Mononuclear cell (primary cell): ENCODE measurements around the gene SURF6. TPM values are rescaled to one million over a fixed set of nuclear protein-coding genes. Genes with fewer than 3 reads are reported as not detected.
"Not testable (repeated sequence)": the region's sequence is repeated elsewhere in the genome, so short reads cannot be mapped to it uniquely, and the experiment has no call there.

ENCODE experiments used
- H3K27me3 ChIP-seq: 2 replicates; pipeline ENCODE4 v1.6.0; 2011; ENCODE audit warnings: low read length, control low read depth; ENCODE audit not compliant: insufficient read depth
- H3K4me1 ChIP-seq: 2 replicates; pipeline ENCODE4 v1.5.1; 2011; ENCODE audit warnings: mild to moderate bottlenecking, low read length, control low read depth; ENCODE audit not compliant: insufficient read depth
- H3K4me3 ChIP-seq: 2 replicates; pipeline ENCODE4 v1.5.1; 2011; ENCODE audit warnings: mild to moderate bottlenecking, low read length, moderate library complexity
- H3K9me3 ChIP-seq: 2 replicates; pipeline ENCODE4 v1.5.1; 2011; ENCODE audit warnings: low read depth, mild to moderate bottlenecking, control low read depth, low read length
- total RNA-seq: library from RNA; depleted of rRNA; stranded (reverse); fragments of >200 nt; gene quantifications from one replicate; pipeline ENCODE4 v1.2.3, GENCODE V29; 2012

The SURF6 gene
- total RNA-seq, 1 donor = 4.8 TPM

DNA sequence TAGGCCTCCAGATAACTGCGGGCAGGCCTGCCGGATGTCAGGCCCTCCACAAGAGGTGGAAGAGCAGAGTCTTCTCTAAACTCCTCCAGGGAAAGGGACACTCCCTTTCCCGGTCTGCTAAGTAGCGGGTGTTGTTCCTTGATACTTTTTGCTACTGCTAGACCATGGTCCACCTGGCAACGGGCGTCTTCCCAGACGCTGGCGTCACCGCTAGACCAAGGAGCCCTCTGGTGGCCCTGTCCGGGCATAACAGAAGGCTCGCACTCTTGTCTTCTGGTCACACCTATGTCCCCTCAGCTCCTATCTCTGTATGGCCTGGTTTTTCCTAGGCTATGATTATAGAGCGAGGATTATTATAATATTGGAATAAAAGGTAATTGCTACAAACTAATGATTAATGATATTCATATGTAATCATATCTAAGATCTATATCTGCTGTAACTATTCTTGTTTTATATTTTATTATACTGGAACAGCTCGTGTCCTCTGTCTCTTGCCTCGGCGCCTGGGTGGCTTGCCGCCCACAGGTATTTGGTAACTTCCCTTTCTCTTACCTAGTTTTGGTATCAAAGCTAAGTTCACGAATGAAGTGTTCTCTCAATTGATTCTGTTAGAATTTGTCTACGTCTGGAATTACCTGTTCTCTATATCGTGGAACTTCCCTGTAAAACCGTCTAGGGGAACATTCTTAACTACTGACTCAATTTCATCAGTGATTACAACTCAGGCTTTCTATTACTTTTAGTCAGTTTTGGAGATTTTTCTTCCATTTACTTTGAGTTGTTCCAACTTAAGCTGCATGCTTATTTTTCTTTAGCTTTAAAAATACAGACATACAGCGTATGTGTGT, 6.5 kb downstream of the SURF6 start:
- not testable (repeated sequence) for H3K9me3 ChIP-seq, H3K27me3 ChIP-seq, H3K4me1 ChIP-seq, H3K4me3 ChIP-seq

GRCh38 chr9:133327834-133328484, 8.0 kb downstream of the SURF6 start:
- no peaks in the 10 kb centered on the region for H3K9me3 ChIP-seq
- H3K4me3 ChIP-seq = no peak overlapping the region
- no peaks in the 10 kb centered on the region for H3K4me1 ChIP-seq
- no peaks in the 10 kb centered on the region for H3K27me3 ChIP-seq

DNA sequence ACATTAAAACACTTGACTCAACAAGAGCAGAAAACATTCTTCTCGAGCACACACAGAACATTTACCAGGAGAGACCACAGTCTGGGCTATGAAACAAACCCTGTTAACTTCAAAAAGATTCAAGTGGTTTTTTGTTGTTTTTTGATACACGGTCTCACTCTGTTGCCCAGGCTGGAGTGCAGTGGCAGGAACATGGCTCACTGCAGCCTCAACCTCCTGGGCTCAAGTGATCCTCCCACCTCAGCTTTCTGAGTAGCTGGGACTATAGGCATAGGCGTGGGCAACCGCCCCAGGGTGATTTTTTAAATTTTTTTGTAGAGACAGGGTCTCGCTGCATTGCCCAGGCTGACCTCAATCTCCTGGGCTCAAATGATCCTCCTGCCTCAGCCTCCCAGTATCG, 9.0 kb downstream of the SURF6 start:
- not testable (repeated sequence) for H3K4me3 ChIP-seq

GRCh38 chr9:133323991-133324703, 11.8 kb downstream of the SURF6 start:
- Histone ChIP-seq H3K4me3 (no peak overlapping the region), H3K4me1 (no peaks in the 10 kb centered on the region), H3K27me3 (no peaks in the 10 kb centered on the region), H3K9me3 (no peaks in the 10 kb centered on the region)

More for the DNA sequence above, 9.0 kb downstream of the SURF6 start:
- not testable (repeated sequence) for H3K4me1 ChIP-seq, H3K27me3 ChIP-seq, H3K9me3 ChIP-seq

GRCh38 chr9:133323211-133323610, 12.8 kb downstream of the SURF6 start:
- Histone ChIP-seq H3K4me3 (no peak overlapping the region), H3K9me3 (no peaks in the 10 kb centered on the region), H3K4me1 (no peaks in the 10 kb centered on the region)

GRCh38 chr9:133322701-133323100, 13.3 kb downstream of the SURF6 start:
- Histone ChIP-seq H3K27me3 (no peaks in the 10 kb centered on the region), H3K4me3 (no peak overlapping the region), H3K9me3 (no peaks in the 10 kb centered on the region), H3K4me1 (no peaks in the 10 kb centered on the region)

More at GRCh38 chr9:133323211-133323610, 12.8 kb downstream of the SURF6 start:
- H3K27me3 ChIP-seq = no peaks in the 10 kb centered on the region

GRCh38 chr9:133321411-133321935, 14.5 kb downstream of the SURF6 start:
- H3K27me3 ChIP-seq = no peaks in the 10 kb centered on the region
- H3K9me3 ChIP-seq = no peaks in the 10 kb centered on the region
- H3K4me3 ChIP-seq = no peak overlapping the region
- no peaks in the 10 kb centered on the region for H3K4me1 ChIP-seq

DNA sequence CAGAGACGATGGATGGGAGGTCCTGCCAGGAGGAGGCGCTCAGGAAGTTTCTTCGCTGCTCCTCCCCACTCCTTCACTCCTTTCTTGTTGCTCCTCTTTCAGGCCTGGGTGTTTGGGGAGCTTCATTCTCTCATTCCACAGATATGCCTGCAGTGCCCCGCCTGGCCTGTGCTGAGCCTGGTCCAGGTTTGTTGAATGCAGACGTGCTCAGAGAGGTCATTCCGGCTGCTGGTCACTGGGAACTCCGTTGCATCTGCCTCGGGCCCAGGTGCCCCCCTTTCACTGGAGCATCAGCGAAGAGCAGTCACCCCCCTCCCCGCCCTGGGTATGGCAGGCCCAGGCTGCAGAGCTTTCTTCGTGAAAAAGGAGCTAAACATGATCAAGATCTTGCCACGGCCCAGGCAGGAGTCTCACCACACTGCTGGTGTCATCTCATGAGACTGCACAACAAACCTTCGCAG, 15.5 kb downstream of the SURF6 start:
- Histone ChIP-seq H3K4me1 (no peaks in the 10 kb centered on the region), H3K9me3 (no peaks in the 10 kb centered on the region), H3K4me3 (no peak overlapping the region)

GRCh38 chr9:133317551-133317950, 18.4 kb downstream of the SURF6 start:
- H3K4me3 ChIP-seq, H3K4me1 ChIP-seq, H3K27me3 ChIP-seq, H3K9me3 ChIP-seq: not testable (repeated sequence)

More for the DNA sequence above, 15.5 kb downstream of the SURF6 start:
- H3K27me3 ChIP-seq = no peaks in the 10 kb centered on the region

- H3K27me3 ChIP-seq = no peaks in the 10 kb centered on the region
- no peak overlapping the region for H3K4me3 ChIP-seq
- no peaks in the 10 kb centered on the region for H3K9me3 ChIP-seq
- no peaks in the 10 kb centered on the region for H3K4me1 ChIP-seq
These were observed 20.0 kb downstream of the SURF6 start for GRCh38 chr9:133315997-133316396.

GRCh38 chr9:133309608-133310007, 26.4 kb downstream of the SURF6 start:
- no peaks in the 10 kb centered on the region for H3K4me1 ChIP-seq
- no peaks in the 10 kb centered on the region for H3K9me3 ChIP-seq
- H3K27me3 ChIP-seq = no peaks in the 10 kb centered on the region
- H3K4me3 ChIP-seq = no peak overlapping the region

DNA sequence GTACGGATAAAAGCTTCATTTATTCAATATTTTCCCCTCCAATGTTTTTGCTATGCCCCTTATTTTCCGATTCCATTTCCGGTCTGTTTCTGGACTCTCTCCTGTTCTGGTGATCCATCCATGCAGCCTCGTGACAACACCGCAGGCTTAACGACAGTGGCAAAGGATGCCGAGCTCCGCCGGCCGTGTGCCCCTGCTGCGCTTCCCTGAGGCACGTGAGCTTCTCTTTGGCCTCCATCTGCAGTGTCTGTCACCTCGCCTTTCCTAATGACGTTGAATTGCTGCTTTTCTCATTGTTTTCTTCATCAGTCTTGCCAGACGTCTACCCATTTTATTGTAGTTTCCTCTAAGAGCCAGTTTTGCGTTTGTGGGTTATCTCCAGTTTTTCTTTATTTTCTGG, 28.7 kb downstream of the SURF6 start:
- H3K4me1 ChIP-seq = no peaks in the 10 kb centered on the region
- H3K4me3 ChIP-seq = no peak overlapping the region
- no peaks in the 10 kb centered on the region for H3K9me3 ChIP-seq
- H3K27me3 ChIP-seq = no peaks in the 10 kb centered on the region

- H3K9me3 ChIP-seq = no peaks in the 10 kb centered on the region
- no peak overlapping the region for H3K4me3 ChIP-seq
- H3K4me1 ChIP-seq = no peaks in the 10 kb centered on the region
These were observed 29.5 kb downstream of the SURF6 start for GRCh38 chr9:133306242-133307204.

DNA sequence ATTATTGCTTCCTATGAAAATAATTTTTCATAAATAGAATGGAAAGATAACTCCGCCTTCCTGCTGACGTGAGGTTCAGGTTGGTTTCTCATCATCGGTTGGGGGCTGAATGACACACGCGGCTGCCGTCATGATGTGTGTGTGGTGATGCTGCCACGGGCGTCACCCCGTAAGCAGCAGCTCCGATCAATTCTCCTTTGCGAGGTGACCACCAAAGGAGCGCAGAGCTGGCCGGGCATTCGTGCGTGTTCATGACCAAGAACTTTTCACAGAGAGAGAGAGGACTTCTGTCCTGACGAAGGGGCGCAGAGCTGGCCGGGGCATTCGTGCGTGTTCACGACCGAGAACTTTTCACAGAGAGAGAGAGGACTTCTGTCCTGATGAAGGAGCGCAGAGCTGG, 30.3 kb downstream of the SURF6 start:
- Histone ChIP-seq H3K4me1 (no peaks in the 10 kb centered on the region), H3K4me3 (no peak overlapping the region), H3K9me3 (no peaks in the 10 kb centered on the region), H3K27me3 (no peaks in the 10 kb centered on the region)

More at GRCh38 chr9:133306242-133307204, 29.5 kb downstream of the SURF6 start:
- H3K27me3 ChIP-seq = no peaks in the 10 kb centered on the region
